WTC11 (cell line): ENCODE data around the gene IRX1.

Source experiments
- CREB1 ChIP-seq: sonication (generic); formaldehyde crosslinking; IDR thresholded peaks from 2 replicates; pipeline ENCODE4 v1.8.0; 2023; ENCODE audit warnings: mild to moderate bottlenecking, missing genetic modification reagents
- FOXJ3 ChIP-seq: sonication (generic); formaldehyde crosslinking; IDR thresholded peaks from 2 replicates; pipeline ENCODE4 v1.9.0; 2021; ENCODE audit warnings: missing genetic modification reagents, mild to moderate bottlenecking, borderline replicate concordance
- TF ChIP-seq, protein P1 (sequence below): fragments of 200-600 bp; IDR thresholded peaks from 2 replicates; pipeline ENCODE4 v1.8.0; 2022; ENCODE audit warnings: antibody characterized with exemption

DNA sequence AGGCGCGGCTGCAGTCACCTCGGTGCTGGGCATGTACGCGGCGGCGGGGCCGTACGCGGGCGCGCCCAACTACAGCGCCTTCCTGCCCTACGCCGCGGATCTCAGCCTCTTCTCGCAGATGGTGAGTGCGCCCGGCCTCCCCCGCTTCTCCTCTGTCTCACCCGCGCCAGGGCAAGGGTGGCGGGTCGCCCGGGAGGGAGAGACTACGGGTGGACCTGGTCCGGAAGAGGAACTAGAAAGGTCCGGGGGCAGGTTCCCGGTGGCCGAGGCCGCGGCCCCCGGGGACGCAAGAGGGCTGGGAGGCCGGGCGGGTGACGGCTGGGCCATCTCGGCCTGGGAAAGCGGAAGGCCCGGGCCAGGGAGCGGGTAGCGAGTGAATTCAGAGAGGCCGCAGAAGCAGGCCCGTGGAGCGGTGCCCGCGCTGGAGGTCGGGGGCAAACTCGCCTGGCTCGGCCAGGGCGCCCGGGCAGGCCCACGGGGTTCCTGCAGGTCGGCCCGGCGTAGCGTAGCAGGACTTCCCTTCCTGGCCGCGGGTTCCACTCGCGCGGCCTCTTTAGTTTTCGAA is 711 bp downstream of the IRX1 start:
- no peak for TF ChIP-seq CREB1 (CRISPR knock-in tag)
- TF ChIP-seq, protein P1, sequence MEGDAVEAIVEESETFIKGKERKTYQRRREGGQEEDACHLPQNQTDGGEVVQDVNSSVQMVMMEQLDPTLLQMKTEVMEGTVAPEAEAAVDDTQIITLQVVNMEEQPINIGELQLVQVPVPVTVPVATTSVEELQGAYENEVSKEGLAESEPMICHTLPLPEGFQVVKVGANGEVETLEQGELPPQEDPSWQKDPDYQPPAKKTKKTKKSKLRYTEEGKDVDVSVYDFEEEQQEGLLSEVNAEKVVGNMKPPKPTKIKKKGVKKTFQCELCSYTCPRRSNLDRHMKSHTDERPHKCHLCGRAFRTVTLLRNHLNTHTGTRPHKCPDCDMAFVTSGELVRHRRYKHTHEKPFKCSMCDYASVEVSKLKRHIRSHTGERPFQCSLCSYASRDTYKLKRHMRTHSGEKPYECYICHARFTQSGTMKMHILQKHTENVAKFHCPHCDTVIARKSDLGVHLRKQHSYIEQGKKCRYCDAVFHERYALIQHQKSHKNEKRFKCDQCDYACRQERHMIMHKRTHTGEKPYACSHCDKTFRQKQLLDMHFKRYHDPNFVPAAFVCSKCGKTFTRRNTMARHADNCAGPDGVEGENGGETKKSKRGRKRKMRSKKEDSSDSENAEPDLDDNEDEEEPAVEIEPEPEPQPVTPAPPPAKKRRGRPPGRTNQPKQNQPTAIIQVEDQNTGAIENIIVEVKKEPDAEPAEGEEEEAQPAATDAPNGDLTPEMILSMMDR: no peak
- no peak for TF ChIP-seq FOXJ3 (CRISPR knock-in tag)
